ENCODE measurements around the gene NF1.

DNA sequence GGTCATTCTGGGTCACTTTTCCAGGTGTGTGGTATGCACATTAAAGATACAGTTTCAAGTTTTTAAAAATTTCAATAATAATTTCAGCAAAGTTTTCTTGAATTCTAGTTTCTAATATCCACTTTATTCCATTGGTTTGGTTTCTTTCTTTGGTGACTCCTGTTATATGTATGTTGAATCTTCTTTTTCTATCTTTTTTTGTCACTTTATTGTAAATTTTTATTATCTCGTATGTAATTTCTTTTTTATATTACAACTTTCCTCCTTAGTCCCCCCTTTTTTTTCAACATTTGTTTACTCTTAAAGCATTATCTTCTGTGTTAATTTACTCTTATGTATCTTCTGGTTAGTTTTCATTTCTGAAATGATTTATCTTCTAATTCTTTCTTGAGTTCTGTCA lies 57.5 kb downstream of the NF1 start:
- TF ChIP-seq, protein P1, sequence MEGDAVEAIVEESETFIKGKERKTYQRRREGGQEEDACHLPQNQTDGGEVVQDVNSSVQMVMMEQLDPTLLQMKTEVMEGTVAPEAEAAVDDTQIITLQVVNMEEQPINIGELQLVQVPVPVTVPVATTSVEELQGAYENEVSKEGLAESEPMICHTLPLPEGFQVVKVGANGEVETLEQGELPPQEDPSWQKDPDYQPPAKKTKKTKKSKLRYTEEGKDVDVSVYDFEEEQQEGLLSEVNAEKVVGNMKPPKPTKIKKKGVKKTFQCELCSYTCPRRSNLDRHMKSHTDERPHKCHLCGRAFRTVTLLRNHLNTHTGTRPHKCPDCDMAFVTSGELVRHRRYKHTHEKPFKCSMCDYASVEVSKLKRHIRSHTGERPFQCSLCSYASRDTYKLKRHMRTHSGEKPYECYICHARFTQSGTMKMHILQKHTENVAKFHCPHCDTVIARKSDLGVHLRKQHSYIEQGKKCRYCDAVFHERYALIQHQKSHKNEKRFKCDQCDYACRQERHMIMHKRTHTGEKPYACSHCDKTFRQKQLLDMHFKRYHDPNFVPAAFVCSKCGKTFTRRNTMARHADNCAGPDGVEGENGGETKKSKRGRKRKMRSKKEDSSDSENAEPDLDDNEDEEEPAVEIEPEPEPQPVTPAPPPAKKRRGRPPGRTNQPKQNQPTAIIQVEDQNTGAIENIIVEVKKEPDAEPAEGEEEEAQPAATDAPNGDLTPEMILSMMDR (IDR thresholded peaks at IDR 0.05 in 4 of 5, conservative IDR thresholded peaks at IDR 0.05 in 1 of 5): no peak
- TF ChIP-seq POLR2A (IDR thresholded peaks at IDR 0.05): no peak
